ENCODE results near the gene UROD.

UROD gene

DNA sequence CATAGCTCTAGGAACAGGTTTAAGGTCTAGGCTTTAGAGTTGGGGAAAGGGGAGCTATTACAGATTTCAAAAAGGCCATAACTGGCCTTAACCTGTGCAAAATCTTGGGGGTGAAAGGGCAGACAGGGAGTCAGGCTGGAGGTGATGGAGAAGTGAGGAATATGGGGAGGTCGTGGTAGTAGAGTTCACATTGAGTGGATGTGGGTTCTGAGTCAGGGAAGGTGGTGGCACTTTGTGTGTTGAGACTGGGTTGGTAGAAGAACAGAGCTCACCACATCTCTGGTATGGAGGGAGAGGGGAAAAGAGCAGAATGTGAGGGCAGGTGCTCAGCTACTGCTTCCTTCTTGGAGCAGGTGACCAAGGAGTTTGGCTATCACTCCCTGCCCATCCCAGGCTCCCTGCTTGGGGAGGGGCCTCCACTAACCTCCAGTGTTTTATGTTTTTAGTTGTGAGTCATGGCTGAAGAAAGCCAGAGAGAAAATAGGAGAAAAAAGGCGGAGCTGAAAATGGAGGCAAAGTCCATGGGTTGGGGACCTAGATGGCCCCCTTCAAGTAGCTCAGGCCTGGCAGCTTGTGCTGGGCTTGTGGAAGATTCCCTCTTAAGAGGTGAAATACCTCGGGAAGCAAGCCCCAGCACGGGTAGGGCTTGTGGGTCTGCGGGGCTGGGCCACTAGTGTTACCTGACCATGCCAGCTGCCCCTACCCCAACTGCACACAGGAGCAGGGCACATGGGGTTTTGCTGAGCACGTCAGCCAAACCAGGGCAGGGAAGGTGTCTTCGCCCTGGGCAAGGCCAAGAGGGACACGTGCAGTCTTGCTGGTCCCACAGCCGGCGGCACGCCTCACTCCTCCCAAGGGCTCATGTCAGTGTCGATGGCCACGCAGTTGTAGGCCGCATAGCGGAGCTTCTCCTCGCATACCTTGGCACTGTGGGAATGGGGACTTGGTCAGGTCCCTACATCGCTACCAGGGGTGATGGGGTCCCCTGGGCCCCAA is 9.1 kb upstream of the UROD start:
- no peak overlapping the region for H3K9ac ChIP-seq (ENCODE audit: low read length)
- H3K9me3 ChIP-seq (replicated peaks; ENCODE audit: insufficient read depth, low read length), result no peaks in the 10 kb centered on the region
- no peak for DNase-seq
- no peaks in the 10 kb centered on the region for H4K20me1 ChIP-seq (ENCODE audit: insufficient read depth, low read length)
- no peak overlapping the region for H3K27ac ChIP-seq (ENCODE audit: low read length)
- no peak overlapping the region for H2AFZ ChIP-seq (ENCODE audit: low read length)
- no peaks in the 10 kb centered on the region for H3K9me2 ChIP-seq (replicated peaks; ENCODE audit: insufficient read depth, low read length)
- no peaks in the 10 kb centered on the region for H3K27me3 ChIP-seq (replicated peaks; ENCODE audit: insufficient read depth, low read length)
- no peak for TF ChIP-seq EZH2phosphoT487 (IDR thresholded peaks at IDR 0.05; ENCODE audit: low read length)
- peaks cover 8% of the 10 kb centered on the region for H3K4me1 ChIP-seq (ENCODE audit: low read length)
- no peak overlapping the region for H3K4me3 ChIP-seq (ENCODE audit: low read length)
- H3F3A ChIP-seq (ENCODE audit: insufficient read depth, low read length), result no peaks in the 10 kb centered on the region
- H3K4me2 ChIP-seq (ENCODE audit: low read depth, low read length), result no peak overlapping the region
- no peaks in the 10 kb centered on the region for H3K79me2 ChIP-seq (ENCODE audit: low read length)
- no peaks in the 10 kb centered on the region for H3K36me3 ChIP-seq (replicated peaks; ENCODE audit: insufficient read depth, low read length)

DNA sequence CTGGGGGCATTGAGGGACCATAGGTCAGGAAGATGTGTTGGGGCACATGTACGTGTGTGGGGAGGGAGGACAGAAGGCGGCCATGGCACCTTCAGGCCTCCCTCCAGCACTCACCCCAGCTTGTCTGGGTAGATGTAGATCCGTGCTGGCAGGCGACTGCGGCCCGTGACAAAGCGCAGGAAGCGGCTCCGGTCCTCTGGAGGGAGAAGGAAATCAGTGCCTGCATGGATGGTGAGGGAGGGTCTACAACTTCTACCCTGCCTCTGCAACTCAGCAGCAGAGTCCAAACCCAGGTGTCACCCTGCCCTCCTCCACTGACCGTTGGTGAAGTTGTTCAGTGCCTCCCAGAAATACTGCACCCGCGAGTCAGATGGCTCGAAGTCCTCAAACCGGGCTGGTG is 8.3 kb upstream of the UROD start:
- Histone ChIP-seq H3K4me1 (ENCODE audit: low read length) (peaks cover 8% of the 10 kb centered on the region), H3K27ac (ENCODE audit: low read length) (no peak overlapping the region), H3K4me3 (ENCODE audit: low read length) (no peak overlapping the region), H2AFZ (ENCODE audit: low read length) (no peak overlapping the region), H3K79me2 (ENCODE audit: low read length) (no peaks in the 10 kb centered on the region), H3K27me3 (replicated peaks; ENCODE audit: insufficient read depth, low read length) (no peaks in the 10 kb centered on the region), H4K20me1 (ENCODE audit: insufficient read depth, low read length) (no peaks in the 10 kb centered on the region), H3F3A (ENCODE audit: insufficient read depth, low read length) (no peaks in the 10 kb centered on the region), H3K9me3 (replicated peaks; ENCODE audit: insufficient read depth, low read length) (no peaks in the 10 kb centered on the region), H3K9ac (ENCODE audit: low read length) (no peak overlapping the region), H3K9me2 (replicated peaks; ENCODE audit: insufficient read depth, low read length) (no peaks in the 10 kb centered on the region), H3K36me3 (replicated peaks; ENCODE audit: insufficient read depth, low read length) (no peaks in the 10 kb centered on the region), H3K4me2 (ENCODE audit: low read depth, low read length) (no peak overlapping the region)
- TF ChIP-seq, protein P1, sequence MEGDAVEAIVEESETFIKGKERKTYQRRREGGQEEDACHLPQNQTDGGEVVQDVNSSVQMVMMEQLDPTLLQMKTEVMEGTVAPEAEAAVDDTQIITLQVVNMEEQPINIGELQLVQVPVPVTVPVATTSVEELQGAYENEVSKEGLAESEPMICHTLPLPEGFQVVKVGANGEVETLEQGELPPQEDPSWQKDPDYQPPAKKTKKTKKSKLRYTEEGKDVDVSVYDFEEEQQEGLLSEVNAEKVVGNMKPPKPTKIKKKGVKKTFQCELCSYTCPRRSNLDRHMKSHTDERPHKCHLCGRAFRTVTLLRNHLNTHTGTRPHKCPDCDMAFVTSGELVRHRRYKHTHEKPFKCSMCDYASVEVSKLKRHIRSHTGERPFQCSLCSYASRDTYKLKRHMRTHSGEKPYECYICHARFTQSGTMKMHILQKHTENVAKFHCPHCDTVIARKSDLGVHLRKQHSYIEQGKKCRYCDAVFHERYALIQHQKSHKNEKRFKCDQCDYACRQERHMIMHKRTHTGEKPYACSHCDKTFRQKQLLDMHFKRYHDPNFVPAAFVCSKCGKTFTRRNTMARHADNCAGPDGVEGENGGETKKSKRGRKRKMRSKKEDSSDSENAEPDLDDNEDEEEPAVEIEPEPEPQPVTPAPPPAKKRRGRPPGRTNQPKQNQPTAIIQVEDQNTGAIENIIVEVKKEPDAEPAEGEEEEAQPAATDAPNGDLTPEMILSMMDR (IDR thresholded peaks at IDR 0.05; ENCODE audit: low read length), result no peak
- TF ChIP-seq EZH2 (optimal IDR thresholded peaks at IDR 0.05; ENCODE audit: low read depth, low read length) (no peak), EZH2phosphoT487 (IDR thresholded peaks at IDR 0.05; ENCODE audit: low read length) (no peak)
- DNase-seq, result no peak

DNA sequence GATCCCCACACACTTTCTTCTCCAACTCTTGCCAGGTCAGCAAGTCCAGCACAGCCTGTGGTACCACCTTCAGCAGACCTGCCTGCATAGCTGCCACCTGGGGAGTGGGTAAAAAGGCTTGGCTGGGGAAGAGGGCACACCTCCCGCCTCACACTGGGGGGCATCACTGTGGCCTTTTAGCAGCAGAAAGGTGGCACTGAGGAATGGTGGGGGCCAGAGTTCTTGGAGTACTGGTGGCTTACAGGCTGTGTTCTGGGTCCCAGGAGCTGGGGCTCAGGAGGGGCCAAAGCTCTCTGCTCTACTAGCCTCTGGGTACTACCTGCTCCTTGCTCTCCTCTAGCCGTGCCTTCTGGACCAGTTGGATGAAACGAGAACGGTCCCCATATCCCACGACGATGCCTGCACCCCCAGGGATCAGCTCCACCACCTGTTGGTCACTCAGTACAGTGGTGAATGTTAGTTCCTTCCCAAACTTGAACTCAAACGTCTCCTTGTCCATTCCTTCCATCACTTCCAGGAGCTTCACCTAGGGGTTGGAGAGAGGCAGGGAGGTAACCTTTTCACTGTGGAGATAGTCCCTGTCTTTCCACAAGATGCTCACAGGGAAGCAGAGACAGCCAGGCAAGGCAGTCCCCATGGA is 7.7 kb upstream of the UROD start:
- Histone ChIP-seq H3K9me3 (replicated peaks; ENCODE audit: insufficient read depth, low read length) (no peaks in the 10 kb centered on the region), H3K4me3 (ENCODE audit: low read length) (no peak overlapping the region), H3K4me2 (ENCODE audit: low read depth, low read length) (no peak overlapping the region), H3K79me2 (ENCODE audit: low read length) (no peaks in the 10 kb centered on the region), H3K27ac (ENCODE audit: low read length) (no peak overlapping the region), H3K9ac (ENCODE audit: low read length) (no peak overlapping the region), H3F3A (ENCODE audit: insufficient read depth, low read length) (no peaks in the 10 kb centered on the region), H3K4me1 (ENCODE audit: low read length) (peaks cover 8% of the 10 kb centered on the region), H3K36me3 (replicated peaks; ENCODE audit: insufficient read depth, low read length) (no peaks in the 10 kb centered on the region), H3K9me2 (replicated peaks; ENCODE audit: insufficient read depth, low read length) (no peaks in the 10 kb centered on the region), H2AFZ (ENCODE audit: low read length) (no peak overlapping the region), H3K27me3 (replicated peaks; ENCODE audit: insufficient read depth, low read length) (no peaks in the 10 kb centered on the region), H4K20me1 (ENCODE audit: insufficient read depth, low read length) (no peaks in the 10 kb centered on the region)
- no peak for TF ChIP-seq EZH2phosphoT487 (IDR thresholded peaks at IDR 0.05; ENCODE audit: low read length)
- no peak for TF ChIP-seq EZH2 (optimal IDR thresholded peaks at IDR 0.05; ENCODE audit: low read depth, low read length)
- TF ChIP-seq, protein P1 (IDR thresholded peaks at IDR 0.05; ENCODE audit: low read length), result no peak
- no peak for DNase-seq

Data from MM.1S (cell line).